H1 (cell line): ENCODE results near the gene IFT25.

ENCODE experiments used
- HDAC2 ChIP-seq, 2 experiments: fragments of 300-600 bp in 1 of 2; sonication (generic) in 1 of 2; IDR thresholded peaks; 2 replicates each; pipeline ENCODE4 v1.6.1; 2011 to 2012; ENCODE audit warnings: low read depth in 2 of 2, low read length in 2 of 2, mild to moderate bottlenecking in 2 of 2, moderate library complexity in 2 of 2, borderline replicate concordance in 1 of 2, inconsistent platforms in 1 of 2
- JUND ChIP-seq: IDR thresholded peaks from 2 replicates; pipeline ENCODE4 v1.6.1; 2011; ENCODE audit warnings: mild to moderate bottlenecking, improper control_type of control experiment, low read length
- RNF2 ChIP-seq: fragments of 200-900, 300-1000 bp; sonication (generic); IDR thresholded peaks from 2 replicates; pipeline ENCODE4 v1.7.1; 2016; ENCODE audit warnings: borderline replicate concordance, low read depth, mild to moderate bottlenecking, antibody characterized with exemption, low read length; ENCODE audit not compliant: poor library complexity, severe bottlenecking; ENCODE audit errors: missing control alignments
- TF ChIP-seq, protein P1 (sequence below), 3 experiments: IDR thresholded peaks; 1 replicate in 2 of 3; 2 replicates in 1 of 3; pipeline versions ENCODE4 v1.5.1 to v1.6.1; 2011; ENCODE audit warnings: low read length in 3 of 3, mild to moderate bottlenecking in 3 of 3, inconsistent platforms in 2 of 3, low read depth in 1 of 3, moderate library complexity in 1 of 3; ENCODE audit not compliant: insufficient read depth in 1 of 3; ENCODE audit errors: control extremely low read depth in 1 of 3

- TF ChIP-seq, protein P1, sequence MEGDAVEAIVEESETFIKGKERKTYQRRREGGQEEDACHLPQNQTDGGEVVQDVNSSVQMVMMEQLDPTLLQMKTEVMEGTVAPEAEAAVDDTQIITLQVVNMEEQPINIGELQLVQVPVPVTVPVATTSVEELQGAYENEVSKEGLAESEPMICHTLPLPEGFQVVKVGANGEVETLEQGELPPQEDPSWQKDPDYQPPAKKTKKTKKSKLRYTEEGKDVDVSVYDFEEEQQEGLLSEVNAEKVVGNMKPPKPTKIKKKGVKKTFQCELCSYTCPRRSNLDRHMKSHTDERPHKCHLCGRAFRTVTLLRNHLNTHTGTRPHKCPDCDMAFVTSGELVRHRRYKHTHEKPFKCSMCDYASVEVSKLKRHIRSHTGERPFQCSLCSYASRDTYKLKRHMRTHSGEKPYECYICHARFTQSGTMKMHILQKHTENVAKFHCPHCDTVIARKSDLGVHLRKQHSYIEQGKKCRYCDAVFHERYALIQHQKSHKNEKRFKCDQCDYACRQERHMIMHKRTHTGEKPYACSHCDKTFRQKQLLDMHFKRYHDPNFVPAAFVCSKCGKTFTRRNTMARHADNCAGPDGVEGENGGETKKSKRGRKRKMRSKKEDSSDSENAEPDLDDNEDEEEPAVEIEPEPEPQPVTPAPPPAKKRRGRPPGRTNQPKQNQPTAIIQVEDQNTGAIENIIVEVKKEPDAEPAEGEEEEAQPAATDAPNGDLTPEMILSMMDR (IDR thresholded peaks at IDR 0.05; ENCODE audit: control extremely low read depth in 1 of 3, insufficient read depth in 1 of 3, low read depth in 1 of 3, low read length in 3 of 3): no peak
- TF ChIP-seq HDAC2 (IDR thresholded peaks at IDR 0.05; ENCODE audit: borderline replicate concordance in 1 of 2, low read depth in 2 of 2, low read length in 2 of 2) (no peak), RNF2 (no peak), JUND (no peak)
Measured at GRCh38 chr1:53896635-53897229, 48.8 kb downstream of the IFT25 start.
